HG03558 (cell line): ENCODE measurements around the gene WDR36.

ENCODE experiments used
- ATAC-seq: cut with Tn5 transposase; IDR thresholded peaks from one replicate; pipeline ENCODE4 v1.9.1; 2021; ENCODE audit warnings: moderate number of reproducible peaks; ENCODE audit not compliant: unreplicated experiment; ENCODE audit errors: extremely low read depth

WDR36 gene

DNA sequence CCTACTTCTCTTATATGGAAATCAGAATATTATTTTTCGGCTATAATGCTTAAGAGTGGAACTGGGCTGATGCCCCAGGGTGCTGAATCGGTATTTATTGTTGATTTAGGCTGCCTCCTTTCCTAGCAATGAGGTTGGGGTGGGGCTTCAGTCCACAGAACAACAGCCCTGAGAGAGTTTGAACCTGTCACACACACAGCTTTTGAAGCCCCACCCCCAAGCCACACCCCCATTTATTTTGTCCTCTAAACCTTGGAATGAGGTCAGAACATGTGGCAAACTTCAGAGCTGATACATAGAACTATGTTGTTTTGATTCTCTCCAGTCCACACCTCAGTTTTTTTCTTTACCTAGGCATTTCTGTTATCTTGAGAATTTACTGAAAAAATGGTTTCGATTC lies 80.4 kb downstream of the WDR36 start:
- ATAC-seq: no peak

DNA sequence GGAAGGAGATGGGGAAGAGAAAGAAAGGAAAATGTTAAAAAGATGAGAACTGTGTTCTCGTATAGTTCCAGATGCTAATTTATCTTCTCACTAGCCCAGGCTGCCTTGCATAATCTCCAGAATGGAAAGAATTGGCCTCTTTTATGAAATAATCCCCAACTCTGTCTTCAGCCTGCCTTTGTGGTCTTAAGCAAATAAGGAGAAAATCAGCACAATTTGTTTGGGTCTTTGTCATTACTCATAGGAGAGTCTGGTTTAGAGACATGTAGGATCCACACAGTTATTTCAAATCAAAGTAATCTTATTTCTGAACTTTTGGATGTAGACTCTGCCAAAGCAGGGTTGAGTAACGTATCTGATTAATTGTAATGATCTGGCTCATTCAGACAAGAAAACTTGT lies 81.3 kb downstream of the WDR36 start:
- no peak for ATAC-seq
